Measurements from ENCODE around the gene CYB5R2.

The CYB5R2 gene

DNA sequence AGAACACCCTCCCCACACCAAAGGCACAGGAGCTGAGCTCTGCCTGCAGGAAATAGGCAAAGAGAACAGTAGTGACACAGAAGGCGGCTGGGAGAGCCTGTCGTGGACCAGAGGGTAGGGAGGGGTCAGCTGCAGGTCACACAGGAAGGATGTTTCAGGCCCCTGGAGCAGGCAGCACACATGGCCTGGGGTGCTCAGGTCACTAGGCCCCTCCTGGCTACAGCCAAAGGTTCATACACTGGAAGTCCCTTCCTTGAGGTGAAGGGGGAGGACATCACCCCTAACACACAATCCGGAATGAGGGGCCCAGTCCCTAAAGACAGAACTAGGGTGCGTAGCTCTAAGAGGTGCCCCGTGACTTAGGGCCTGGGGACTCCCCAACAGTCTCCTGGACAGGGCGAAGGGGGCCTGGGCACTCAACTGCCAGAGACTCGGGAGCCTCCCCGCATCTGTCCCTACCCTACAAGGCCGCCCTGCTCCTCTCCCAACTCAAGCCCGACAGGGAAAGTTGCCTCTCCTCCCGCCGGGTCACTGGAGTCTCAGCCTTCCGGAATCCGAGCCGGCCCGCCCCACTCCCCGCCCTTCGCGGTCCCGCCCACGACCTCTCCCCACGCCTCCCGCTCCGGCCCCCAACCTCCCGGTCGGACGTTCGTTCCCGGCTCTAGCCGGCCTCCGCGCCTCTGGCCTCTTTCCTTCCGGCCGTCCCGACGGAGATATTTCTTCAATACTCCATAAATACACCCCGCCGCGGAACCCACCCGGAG lies at the start of gene CYB5R2:
Gene CYB5R2, minus strand, starts transcription at position 541 of the 764 bp plus-strand sequence. CDS start 675 bp downstream, outside the sequence.
- DNase-seq (ENCODE audit: low read depth in 2 of 2) = no peak

DNA sequence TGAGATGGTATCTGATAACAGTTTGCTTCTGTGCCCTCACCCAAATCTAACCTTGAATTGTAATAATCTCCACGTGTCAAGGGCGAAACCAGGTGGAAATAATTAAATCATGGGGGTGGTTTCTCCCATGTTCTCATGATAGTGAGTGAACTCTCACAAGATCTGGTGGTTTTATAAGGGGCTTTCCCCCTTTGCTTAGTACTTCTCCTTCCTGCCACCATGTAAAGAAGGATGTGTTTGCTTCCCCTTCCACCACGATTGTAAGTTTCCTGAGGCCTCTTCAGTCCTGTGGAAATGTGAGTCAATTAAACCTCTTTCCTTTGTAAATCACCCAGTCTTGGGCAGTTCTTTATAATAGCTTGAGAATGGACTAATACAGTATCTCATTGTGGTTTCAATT lies 41.5 kb upstream of the CYB5R2 start:
- no peak for DNase-seq (ENCODE audit: low read depth in 2 of 2)

- no peak for DNase-seq (ENCODE audit: low read depth in 2 of 2)
Measured at GRCh38 chr11:7706377-7706776, 33.1 kb upstream of the CYB5R2 start, which contains the start of gene OVCH2. Gene OVCH2, minus strand, starts transcription at chr11:7706477. Its CDS starts 83 bp downstream, at chr11:7706394.

- DNase-seq (ENCODE audit: low read depth in 2 of 2) = no peak
Measured at GRCh38 chr11:7703740-7704139, 30.4 kb upstream of the CYB5R2 start.

GRCh38 chr11:7696424-7696823 lies 23.1 kb upstream of the CYB5R2 start:
- no peak for DNase-seq (ENCODE audit: low read depth in 2 of 2)

DNA sequence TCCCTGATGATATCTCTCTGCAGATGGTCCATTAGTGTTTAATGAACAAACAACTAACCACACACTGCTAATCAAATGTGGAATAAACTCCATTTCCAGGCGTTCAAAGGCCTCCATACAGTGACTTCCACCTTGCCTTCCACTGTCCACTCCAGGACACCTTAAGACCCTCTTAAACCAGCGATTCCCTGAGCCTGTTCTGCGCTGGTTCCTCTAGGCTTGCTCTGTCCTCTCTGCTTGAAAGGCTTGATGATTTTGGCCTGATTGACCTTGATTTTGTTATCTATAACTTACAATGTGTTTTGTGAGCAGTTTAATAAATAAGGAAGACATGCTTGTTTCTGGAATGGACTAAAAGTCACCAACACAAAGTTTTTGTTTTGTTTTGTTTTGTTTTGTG lies 20.9 kb upstream of the CYB5R2 start:
- no peak for DNase-seq (ENCODE audit: low read depth in 2 of 2)

- no peak for DNase-seq (ENCODE audit: low read depth in 2 of 2)
Measured at GRCh38 chr11:7692426-7692825, 19.1 kb upstream of the CYB5R2 start.

- no peak for DNase-seq (ENCODE audit: low read depth in 2 of 2)
Measured at GRCh38 chr11:7691759-7692350, 18.6 kb upstream of the CYB5R2 start.

- no peak for DNase-seq (ENCODE audit: low read depth in 2 of 2)
Measured at GRCh38 chr11:7690648-7691047, 17.3 kb upstream of the CYB5R2 start.

GRCh38 chr11:7689239-7689638 lies 15.9 kb upstream of the CYB5R2 start:
- no peak for DNase-seq (ENCODE audit: low read depth in 2 of 2)

DNA sequence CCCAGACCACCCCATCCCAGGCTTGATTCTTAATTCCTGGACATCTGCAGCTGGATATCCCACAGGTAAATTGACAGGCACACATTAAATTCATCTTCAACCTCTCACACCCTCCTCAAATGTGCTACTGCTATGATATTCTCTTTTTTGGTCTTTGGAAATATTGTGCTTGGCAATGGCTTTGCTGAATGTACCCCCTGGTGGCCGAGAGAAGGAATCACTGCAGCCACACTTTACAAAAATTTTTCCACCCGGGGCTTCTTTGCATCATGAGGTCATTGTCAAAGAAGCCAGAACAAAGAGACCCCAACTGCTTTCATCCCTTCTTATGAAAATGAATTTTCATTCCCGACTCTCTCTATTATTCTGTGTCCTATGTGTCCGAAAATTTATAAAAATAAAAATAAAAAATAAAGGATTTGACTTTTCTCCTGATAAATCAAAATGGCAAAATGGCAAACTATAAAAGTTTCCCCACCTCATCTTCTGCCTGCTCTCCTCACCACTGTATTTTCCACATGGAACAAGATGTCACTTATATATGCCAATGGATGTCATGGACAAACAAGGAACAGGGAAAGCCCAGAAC lies 15.0 kb upstream of the CYB5R2 start:
- no peak for DNase-seq (ENCODE audit: low read depth in 2 of 2)

GRCh38 chr11:7687386-7687785 lies 14.1 kb upstream of the CYB5R2 start:
- DNase-seq (ENCODE audit: low read depth in 2 of 2) = no peak

- DNase-seq (ENCODE audit: low read depth in 2 of 2) = no peak
Measured at GRCh38 chr11:7686761-7687160, 13.5 kb upstream of the CYB5R2 start.

DNA sequence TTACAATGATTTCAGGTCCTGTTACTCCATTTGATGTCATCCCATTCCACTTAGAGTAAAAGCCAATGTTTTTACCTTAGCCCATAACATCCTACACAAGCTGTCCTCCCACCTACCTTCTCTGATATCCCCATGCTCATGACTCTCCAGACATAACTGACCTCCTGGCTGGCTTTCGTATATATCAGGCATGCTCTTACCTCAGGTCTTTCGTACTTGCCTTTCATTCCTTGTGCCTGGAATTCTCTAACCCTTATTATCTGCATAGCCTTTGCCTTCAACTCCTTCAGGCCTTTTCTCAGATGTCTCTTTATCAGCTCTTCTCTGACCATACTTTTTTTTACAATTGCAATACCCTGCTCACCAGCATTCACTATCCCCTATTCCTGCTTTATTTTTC lies 10.3 kb upstream of the CYB5R2 start:
- no peak for DNase-seq (ENCODE audit: low read depth in 2 of 2)

DNA sequence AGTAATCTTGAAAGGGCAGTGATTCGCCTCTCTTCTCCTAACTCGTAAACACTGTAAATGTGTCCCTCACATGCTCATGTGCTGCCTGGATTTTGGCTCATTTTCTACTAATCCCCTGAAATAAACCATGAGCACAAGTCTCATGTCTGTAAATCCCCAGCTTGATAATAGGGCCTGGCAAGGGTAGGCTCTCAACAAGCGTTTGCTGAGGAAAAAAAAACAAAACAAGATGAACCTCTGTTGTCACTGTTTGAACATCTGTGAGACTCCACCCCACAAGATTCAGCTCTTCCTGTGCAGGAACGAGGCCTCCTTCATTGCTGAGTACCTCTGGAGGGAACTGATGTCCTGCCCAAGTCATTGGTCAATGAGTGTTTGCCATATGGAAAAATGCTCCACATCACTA lies 4.5 kb upstream of the CYB5R2 start:
- DNase-seq (ENCODE audit: low read depth in 2 of 2) = no peak

DNA sequence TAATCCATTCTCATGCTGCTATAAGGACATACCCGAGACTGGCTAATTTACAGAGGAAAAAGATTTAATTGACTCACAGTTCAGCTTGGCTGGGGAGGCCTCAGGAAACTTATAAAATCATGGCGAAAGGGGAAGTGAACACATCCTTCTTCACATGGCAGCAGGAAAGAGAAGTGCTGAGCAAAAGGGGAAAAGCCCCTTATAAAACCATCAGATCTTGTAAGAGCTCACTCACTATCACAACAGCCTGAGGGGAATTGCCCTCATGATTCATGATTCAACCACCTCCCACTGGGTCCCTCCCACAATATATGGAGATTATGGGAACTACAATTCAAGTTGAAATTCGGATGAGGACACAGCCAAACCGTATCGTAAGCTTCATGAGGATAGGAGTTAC lies 3.8 kb upstream of the CYB5R2 start:
- no peak for DNase-seq (ENCODE audit: low read depth in 2 of 2)

DNA sequence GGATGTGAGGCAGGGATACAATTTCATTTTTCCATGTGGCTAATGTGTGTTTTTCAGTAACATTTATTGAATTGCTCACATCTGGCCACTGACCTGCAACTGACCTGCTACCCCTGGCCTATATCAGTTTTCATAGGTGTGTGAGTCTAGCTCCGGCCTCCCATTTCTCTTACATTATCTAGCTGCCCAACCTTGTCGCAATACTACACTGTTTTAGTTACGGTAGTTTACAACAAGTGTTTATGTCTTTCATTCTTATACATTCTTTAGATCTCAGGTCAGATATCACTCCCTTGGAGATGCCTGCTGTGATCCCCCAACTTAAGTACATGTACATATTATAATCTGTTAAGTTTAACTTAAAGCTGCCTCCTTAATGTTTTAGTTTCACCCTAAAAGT lies 2.3 kb upstream of the CYB5R2 start:
- no peak for DNase-seq (ENCODE audit: low read depth in 2 of 2)

DNA sequence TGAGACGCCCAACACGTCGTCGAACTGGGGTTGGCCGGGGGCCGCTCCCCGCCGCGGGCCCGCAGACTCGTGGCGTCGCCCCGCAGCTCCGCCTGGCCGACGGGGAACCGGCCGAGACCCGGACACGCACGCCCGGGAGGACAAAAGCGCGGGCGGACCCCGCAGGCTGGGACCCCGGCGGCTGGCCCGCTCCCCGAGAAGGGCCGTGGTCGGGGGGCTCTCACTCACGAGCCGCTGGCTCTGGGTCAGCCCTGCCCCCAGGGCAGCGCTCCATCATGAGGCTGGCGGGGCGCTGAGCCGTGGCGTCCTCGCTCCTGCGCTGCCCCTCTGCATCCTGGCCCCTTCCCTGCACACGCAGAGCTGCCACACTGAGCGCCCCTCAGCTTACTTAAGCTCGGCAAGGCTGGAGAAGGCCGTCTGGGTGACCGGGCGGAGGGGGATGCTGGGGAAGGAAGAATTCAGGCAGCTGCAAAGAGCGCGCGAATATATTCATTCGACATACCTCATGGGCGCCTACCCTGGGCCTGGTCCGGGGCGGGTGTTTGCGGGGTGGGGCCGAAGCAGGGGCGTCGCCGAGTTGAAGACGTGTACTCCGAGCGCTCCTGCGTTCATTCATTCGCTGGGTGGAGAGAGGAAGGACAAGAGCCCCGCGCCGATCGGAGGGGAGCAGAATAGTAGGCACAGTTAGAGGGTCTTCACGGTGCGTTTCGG lies 579 bp upstream of the CYB5R2 start:
- DNase-seq (ENCODE audit: low read depth in 2 of 2) = no peak

DNA sequence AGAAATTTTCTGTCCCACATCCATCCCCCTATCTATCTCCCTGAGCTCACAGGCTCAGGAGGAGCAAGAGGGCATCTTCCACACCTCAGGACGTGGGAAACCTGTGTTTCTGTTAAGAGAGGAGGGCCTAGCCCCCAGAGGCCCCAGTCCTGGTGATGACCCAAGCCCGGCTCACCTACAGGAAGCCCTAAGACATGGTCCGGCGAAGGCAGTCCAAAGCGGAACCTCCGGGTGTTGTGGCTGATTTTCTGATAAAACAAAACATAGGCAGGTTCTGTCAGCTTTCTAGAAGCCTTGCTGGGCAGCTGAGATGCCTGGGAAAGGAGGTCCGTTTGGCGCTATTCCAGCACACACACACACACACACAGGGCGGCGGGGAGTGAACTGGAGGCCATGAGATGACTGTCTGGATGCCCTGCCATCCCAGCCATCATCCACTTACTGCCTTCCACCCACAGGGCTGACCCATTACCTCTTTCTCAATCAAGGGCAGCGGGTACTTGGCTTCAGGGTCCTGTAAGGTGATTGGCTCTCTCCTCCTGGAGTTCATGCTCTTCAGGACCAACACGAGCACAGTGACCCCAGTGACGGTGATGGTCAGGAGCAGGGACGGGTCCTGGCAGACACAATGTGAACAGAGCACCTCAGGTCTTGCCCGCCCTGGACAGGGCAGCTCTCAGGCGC lies 882 bp downstream of the CYB5R2 start:
- no peak for DNase-seq (ENCODE audit: low read depth in 2 of 2)

DNA sequence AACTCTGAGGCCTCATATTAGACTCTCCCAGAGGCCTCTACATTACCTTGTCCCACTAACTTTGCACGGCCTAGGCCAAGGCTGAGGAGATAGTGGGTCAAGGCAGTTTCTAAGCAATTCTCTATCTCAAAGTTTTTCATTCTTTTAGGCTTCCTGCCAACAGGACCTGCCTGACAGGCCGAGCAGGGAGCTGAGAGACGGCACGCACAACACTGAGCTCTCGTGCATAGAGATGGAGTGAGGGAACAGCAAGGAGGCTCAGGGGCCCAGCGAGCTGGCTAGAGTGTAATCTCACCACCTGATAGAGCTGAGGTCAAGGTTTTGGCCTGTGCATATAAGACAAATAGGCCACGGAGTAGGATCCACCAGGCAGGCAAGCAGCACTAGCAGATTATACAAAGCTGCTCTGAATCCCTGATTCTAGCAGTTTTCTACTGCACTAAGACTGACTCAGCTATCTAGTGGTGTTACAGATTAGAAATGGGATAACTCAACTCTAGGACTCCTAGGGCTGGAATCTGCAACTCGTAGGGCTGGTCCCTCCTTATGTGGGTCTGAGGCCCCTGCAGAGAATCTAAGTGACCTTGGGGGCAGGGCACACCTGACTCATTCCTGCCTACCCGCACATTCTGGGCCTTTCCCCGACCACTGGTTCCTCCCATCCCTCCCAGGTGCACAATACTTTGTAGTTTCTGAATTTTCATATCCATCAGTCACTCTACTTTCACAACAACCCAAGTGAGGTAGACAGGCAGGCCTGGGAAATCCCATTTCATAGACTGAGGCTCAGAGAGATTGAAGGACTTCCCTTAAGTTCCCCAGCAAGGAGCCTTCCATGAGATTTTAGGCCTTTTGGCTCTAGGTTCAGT lies 1.7 kb downstream of the CYB5R2 start:
- no peak for DNase-seq (ENCODE audit: low read depth in 2 of 2)

GRCh38 chr11:7670641-7671040 lies 2.7 kb downstream of the CYB5R2 start:
- no peak for DNase-seq (ENCODE audit: low read depth in 2 of 2)

Data from fibroblast of skin of left quadriceps (primary cell).